GM12891 (cell line): ENCODE data around the gene SLC5A5.

Experiments used
- PAX5 ChIP-seq: IDR thresholded peaks from 2 replicates; pipeline ENCODE4 v1.6.1; 2011; ENCODE audit warnings: low read length, moderate library complexity, mild to moderate bottlenecking; ENCODE audit not compliant: insufficient read depth, severe bottlenecking
- POLR2A ChIP-seq: IDR thresholded peaks from 2 replicates; pipeline ENCODE4 v1.6.1; 2011; ENCODE audit warnings: low read depth, low read length, control low read depth
- POLR2AphosphoS5 ChIP-seq: IDR thresholded peaks from 2 replicates; pipeline ENCODE4 v1.6.1; 2011; ENCODE audit warnings: low read depth, low read length, control low read depth
- SPI1 ChIP-seq: IDR thresholded peaks from 2 replicates; pipeline ENCODE4 v1.6.1; 2011; ENCODE audit warnings: low read depth, low read length, control low read depth
- TAF1 ChIP-seq: IDR thresholded peaks from 2 replicates; pipeline ENCODE4 v1.6.1; 2011; ENCODE audit warnings: low read depth, low read length, control low read depth

- TF ChIP-seq POLR2A (no peak), PAX5 (no peak), POLR2AphosphoS5 (no peak), TAF1 (no peak), SPI1 (no peak)
Observed at GRCh38 chr19:17915940-17916593, 44.3 kb downstream of the SLC5A5 start.
